GM19372 (cell line): ENCODE measurements around the gene PRDM16.

Experiments
- ATAC-seq: cut with Tn5 transposase; IDR thresholded peaks from one replicate; pipeline ENCODE4 v1.9.1; 2021; ENCODE audit warnings: mild to moderate bottlenecking, low read depth, moderate library complexity; ENCODE audit not compliant: unreplicated experiment

The PRDM16 gene

DNA sequence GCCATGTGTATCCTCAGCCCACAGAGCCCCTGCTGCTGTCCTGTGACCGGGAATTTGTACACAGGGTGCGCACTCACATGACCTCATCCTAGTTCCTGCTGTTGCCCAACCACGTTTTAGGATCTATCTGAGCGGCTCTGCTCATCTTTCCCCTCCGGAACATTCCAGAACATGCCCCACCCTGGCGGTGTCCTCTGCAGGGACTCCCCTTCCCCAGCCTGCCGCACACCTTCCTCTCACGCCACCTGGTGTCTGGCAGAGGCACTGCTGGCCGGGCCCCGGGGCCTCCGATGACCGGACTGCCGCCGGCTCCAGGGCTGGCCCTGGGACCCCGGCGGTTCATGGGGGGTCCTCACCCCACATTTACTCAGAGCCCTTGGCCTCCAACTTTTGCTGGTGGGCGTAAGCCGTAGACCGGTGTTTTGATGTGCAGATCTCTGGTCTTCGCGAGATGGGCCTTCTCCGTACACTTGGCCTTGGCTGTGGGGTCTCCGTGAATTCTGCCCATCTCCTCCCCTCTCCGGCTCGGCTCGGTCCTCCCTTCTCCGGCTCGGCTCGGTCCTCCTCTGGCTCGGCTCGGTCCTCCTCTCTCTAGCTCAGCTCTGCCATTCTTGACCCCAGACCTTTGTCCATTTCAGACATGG lies 414.9 kb downstream of the PRDM16 start:
- ATAC-seq: no peak

GRCh38 chr1:3485016-3485415 lies 416.0 kb downstream of the PRDM16 start:
- no peak for ATAC-seq
